HepG2 (cell line): ENCODE data around the gene VAMP2. TPM values are rescaled to one million over a fixed set of nuclear protein-coding genes. Genes with fewer than 3 reads are reported as not detected.

Experiments
- HNF1B ChIP-seq: sonication (generic); formaldehyde crosslinking; IDR thresholded peaks from 2 replicates; pipeline ENCODE4 v1.5.1; 2020; ENCODE audit warnings: mild to moderate bottlenecking, moderate library complexity, missing genetic modification reagents
- HNF4A ChIP-seq: sonication (generic); formaldehyde crosslinking; IDR thresholded peaks from 2 replicates; pipeline ENCODE4 v1.4.0; 2020; ENCODE audit warnings: missing genetic modification reagents
- SUZ12 ChIP-seq: fragments of 150-350 bp; IDR thresholded peaks from 2 replicates; pipeline ENCODE4 v1.6.1; 2014; ENCODE audit warnings: low read depth, low read length
- ZGPAT ChIP-seq: IDR thresholded peaks from 2 replicates; pipeline ENCODE4 v1.6.1; 2016; ENCODE audit warnings: mild to moderate bottlenecking
- ZKSCAN8 ChIP-seq: IDR thresholded peaks from 2 replicates; pipeline ENCODE4 v1.6.1; 2016; ENCODE audit warnings: borderline replicate concordance, missing genetic modification reagents, missing compliant biosample characterization
- ZNF138 ChIP-seq: sonication (generic); formaldehyde crosslinking; IDR thresholded peaks from 2 replicates; pipeline ENCODE4 v1.5.0; 2020; ENCODE audit warnings: mild to moderate bottlenecking, low read depth, missing genetic modification reagents
- ZNF441 ChIP-seq: sonication (generic); formaldehyde crosslinking; IDR thresholded peaks from 2 replicates; pipeline ENCODE4 v1.7.0; 2021; ENCODE audit warnings: missing genetic modification reagents, borderline replicate concordance
- ZNF446 ChIP-seq: sonication (generic); formaldehyde crosslinking; IDR thresholded peaks from 2 replicates; pipeline ENCODE4 v1.5.0; 2020; ENCODE audit warnings: mild to moderate bottlenecking, missing genetic modification reagents
- ZNF607 ChIP-seq: sonication (generic); formaldehyde crosslinking; IDR thresholded peaks from 2 replicates; pipeline ENCODE4 v1.5.1; 2020; ENCODE audit warnings: missing genetic modification reagents, mild to moderate bottlenecking, borderline replicate concordance
- ZNF776 ChIP-seq: sonication (generic); formaldehyde crosslinking; IDR thresholded peaks from 2 replicates; pipeline ENCODE4 v1.4.0; 2020; ENCODE audit warnings: mild to moderate bottlenecking, missing genetic modification reagents
- ZNF777 ChIP-seq: sonication (generic); formaldehyde crosslinking; IDR thresholded peaks from 2 replicates; pipeline ENCODE4 v1.4.0; 2020; ENCODE audit warnings: missing genetic modification reagents
- ZSCAN5A ChIP-seq: sonication (generic); formaldehyde crosslinking; IDR thresholded peaks from 2 replicates; pipeline ENCODE4 v1.8.0; 2022; ENCODE audit warnings: mild to moderate bottlenecking, missing genetic modification reagents, borderline replicate concordance
- polyA plus RNA-seq, 8 experiments: library from polyadenylated mRNA; depleted of rRNA in 3 of 8; stranded (reverse) in 7 of 8; unstranded in 1 of 8; fragments of >200 nt; fragmentation: Illumina TruSeq in 4 of 8; extraction: Trizol in 4 of 8; gene quantifications; 2 replicates each; pipeline versions ENCODE4 v1.2.1 to v1.2.3, GENCODE V29; 2011 to 2016; ENCODE audit warnings: low read depth in 4 of 8, missing spikeins in 1 of 8, mixed read lengths in 1 of 8; ENCODE audit not compliant: insufficient read depth in 1 of 8
- total RNA-seq, 5 experiments: library from RNA; depleted of rRNA; stranded (reverse); fragments of >200 nt; fragmentation: Illumina TruSeq; extraction: Trizol; gene quantifications; 2 replicates each; pipeline ENCODE4 v1.2.3, GENCODE V29; 2016; ENCODE audit warnings: low read depth in 1 of 5
- TF ChIP-seq, protein P1 (sequence below): sonication (generic); formaldehyde crosslinking; IDR thresholded peaks from 2 replicates; pipeline ENCODE4 v1.4.0; 2020; ENCODE audit warnings: missing genetic modification reagents, mild to moderate bottlenecking, borderline replicate concordance
- TF ChIP-seq, protein P2 (sequence below): sonication (generic); formaldehyde crosslinking; IDR thresholded peaks from 2 replicates; pipeline ENCODE4 v1.5.1; 2020; ENCODE audit warnings: mild to moderate bottlenecking, missing genetic modification reagents, borderline replicate concordance
- TF ChIP-seq, protein P3 (sequence below): sonication (generic); formaldehyde crosslinking; IDR thresholded peaks from 2 replicates; pipeline ENCODE4 v1.4.0; 2020; ENCODE audit warnings: missing genetic modification reagents

The VAMP2 gene
- total and polyA plus RNA-seq, 2 of the 13 experiments (the other 11 are each of a cell fraction or from before 2014, with no cell fraction given), result 3.9 to 17.2 TPM

GRCh38 chr17:8186446-8186786 is 23.7 kb upstream of the VAMP2 start (continued):
- TF ChIP-seq ZNF607 (CRISPR knock-in tag), result 0 out of 2 replicates have a peak, but pooled peaks have one; percentile 3
- TF ChIP-seq, protein P1, sequence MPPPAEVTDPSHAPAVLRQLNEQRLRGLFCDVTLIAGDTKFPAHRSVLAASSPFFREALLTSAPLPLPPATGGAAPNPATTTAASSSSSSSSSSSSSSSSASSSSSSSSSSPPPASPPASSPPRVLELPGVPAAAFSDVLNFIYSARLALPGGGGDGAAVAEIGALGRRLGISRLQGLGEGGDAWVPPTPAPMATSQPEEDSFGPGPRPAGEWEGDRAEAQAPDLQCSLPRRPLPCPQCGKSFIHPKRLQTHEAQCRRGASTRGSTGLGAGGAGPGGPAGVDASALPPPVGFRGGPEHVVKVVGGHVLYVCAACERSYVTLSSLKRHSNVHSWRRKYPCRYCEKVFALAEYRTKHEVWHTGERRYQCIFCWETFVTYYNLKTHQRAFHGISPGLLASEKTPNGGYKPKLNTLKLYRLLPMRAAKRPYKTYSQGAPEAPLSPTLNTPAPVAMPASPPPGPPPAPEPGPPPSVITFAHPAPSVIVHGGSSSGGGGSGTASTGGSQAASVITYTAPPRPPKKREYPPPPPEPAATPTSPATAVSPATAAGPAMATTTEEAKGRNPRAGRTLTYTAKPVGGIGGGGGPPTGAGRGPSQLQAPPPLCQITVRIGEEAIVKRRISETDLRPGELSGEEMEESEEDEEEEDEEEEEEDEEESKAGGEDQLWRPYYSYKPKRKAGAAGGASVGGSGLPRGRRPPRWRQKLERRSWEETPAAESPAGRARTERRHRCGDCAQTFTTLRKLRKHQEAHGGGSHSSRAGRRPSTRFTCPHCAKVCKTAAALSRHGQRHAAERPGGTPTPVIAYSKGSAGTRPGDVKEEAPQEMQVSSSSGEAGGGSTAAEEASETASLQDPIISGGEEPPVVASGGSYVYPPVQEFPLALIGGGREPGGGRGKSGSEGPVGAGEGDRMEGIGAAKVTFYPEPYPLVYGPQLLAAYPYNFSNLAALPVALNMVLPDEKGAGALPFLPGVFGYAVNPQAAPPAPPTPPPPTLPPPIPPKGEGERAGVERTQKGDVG (CRISPR knock-in tag), result 0 out of 2 replicates have a peak, but pooled peaks have one; percentile 35
- TF ChIP-seq SUZ12, result no peak
- 0 out of 2 replicates have a peak, but pooled peaks have one; percentile 37 for TF ChIP-seq ZNF446 (CRISPR knock-in tag)
- TF ChIP-seq HNF1B (CRISPR knock-in tag), result 0 out of 2 replicates have a peak, but pooled peaks have one; percentile 27
- TF ChIP-seq, protein P2, sequence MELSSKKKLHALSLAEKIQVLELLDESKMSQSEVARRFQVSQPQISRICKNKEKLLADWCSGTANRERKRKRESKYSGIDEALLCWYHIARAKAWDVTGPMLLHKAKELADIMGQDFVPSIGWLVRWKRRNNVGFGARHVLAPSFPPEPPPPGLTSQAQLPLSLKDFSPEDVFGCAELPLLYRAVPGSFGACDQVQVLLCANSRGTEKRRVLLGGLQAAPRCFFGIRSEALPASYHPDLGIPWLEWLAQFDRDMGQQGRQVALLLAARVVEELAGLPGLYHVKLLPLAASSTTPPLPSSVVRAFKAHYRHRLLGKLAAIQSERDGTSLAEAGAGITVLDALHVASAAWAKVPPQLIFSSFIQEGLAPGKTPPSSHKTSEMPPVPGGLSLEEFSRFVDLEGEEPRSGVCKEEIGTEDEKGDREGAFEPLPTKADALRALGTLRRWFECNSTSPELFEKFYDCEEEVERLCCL, result 0 out of 2 replicates have a peak, but pooled peaks have one; percentile 23
- TF ChIP-seq ZNF776 (CRISPR knock-in tag), result no peak
- TF ChIP-seq ZGPAT (CRISPR knock-in tag), result no peak
- no peak for TF ChIP-seq HNF4A (CRISPR knock-in tag)
- no peak; the same call in 1 of the 2 replicates for TF ChIP-seq ZSCAN5A (CRISPR knock-in tag)
- TF ChIP-seq, protein P3, sequence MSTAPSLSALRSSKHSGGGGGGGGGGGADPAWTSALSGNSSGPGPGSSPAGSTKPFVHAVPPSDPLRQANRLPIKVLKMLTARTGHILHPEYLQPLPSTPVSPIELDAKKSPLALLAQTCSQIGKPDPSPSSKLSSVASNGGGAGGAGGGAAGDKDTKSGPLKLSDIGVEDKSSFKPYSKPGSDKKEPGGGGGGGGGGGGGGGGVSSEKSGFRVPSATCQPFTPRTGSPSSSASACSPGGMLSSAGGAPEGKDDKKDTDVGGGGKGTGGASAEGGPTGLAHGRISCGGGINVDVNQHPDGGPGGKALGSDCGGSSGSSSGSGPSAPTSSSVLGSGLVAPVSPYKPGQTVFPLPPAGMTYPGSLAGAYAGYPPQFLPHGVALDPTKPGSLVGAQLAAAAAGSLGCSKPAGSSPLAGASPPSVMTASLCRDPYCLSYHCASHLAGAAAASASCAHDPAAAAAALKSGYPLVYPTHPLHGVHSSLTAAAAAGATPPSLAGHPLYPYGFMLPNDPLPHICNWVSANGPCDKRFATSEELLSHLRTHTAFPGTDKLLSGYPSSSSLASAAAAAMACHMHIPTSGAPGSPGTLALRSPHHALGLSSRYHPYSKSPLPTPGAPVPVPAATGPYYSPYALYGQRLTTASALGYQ (CRISPR knock-in tag), result no peak
- no peak for TF ChIP-seq ZKSCAN8 (CRISPR knock-in tag)
- TF ChIP-seq ZNF777 (CRISPR knock-in tag), result peak; percentile 88
- TF ChIP-seq ZNF138 (CRISPR knock-in tag), result peak; percentile 15; the same call in 1 of the 2 replicates
- TF ChIP-seq ZNF441 (CRISPR knock-in tag), result peak; percentile 55; the same call in 1 of the 2 replicates
